ENCODE data around the gene CEP250. TPM values are rescaled to one million over a fixed set of nuclear protein-coding genes. Genes with fewer than 3 reads are reported as not detected.

Gene CEP250
- total RNA-seq, 1 experiment from 2014 or later: 42.3 TPM

DNA sequence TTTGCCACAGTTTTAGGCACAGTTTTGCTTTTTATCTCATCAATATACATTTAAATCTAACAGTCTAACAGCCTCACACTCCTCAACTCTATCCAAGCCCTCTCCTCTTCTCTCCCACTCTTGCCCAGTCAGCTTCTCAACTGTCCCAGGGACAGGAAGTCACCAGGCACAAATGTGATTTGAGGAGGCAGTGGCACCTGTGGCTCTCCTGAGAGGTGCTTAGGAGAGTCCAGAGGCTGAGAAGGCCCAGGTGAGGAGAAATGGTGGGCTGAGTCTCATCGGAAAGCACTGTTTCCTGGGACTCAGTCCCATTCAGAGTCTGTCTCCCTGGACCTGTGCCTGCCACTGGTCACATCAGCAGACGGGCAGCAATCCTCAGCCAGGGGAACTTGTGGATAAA is 22.1 kb upstream of the CEP250 start:
- RAD21 ChIA-PET (ENCODE audit: low non-redundant PET in 1 of 2, low total read pairs in 2 of 2, uncharacterized antibody in 2 of 2, unreplicated experiment in 2 of 2): no interaction called here
- no peak for DNase-seq (ENCODE audit: low read depth, low spot score)
- Histone ChIP-seq H4K20me1 (ENCODE audit: insufficient read depth) (no peaks in the 10 kb centered on the region), H3K27ac (ENCODE audit: low read depth, low read length) (no peak overlapping the region), H2AFZ (ENCODE audit: low read depth, low read length, poor library complexity, severe bottlenecking) (no peak overlapping the region), H3K27me3 (ENCODE audit: insufficient read depth, low read length) (no peaks in the 10 kb centered on the region), H3K4me1 (ENCODE audit: control insufficient read depth in 1 of 2, insufficient read depth in 2 of 2, low read length in 2 of 2) (no peaks in the 10 kb centered on the region), H3K79me2 (ENCODE audit: insufficient read depth, low read length) (no peaks in the 10 kb centered on the region), H3K4me3 (replicated peaks in 1 of 2; ENCODE audit: low read depth in 1 of 2, low read length in 2 of 2) (no peak overlapping the region), H3K4me2 (ENCODE audit: low read length) (no peak overlapping the region), H3K36me3 (ENCODE audit: control insufficient read depth in 1 of 2, insufficient read depth in 2 of 2, low read length in 2 of 2) (no peaks in the 10 kb centered on the region), H3K9ac (ENCODE audit: low read length) (no peak overlapping the region), H3K9me3 (ENCODE audit: control insufficient read depth in 1 of 2, insufficient read depth in 1 of 2, low read depth in 1 of 2, low read length in 2 of 2) (no peaks in the 10 kb centered on the region), H3K9me2 (ENCODE audit: insufficient read depth) (no peaks in the 10 kb centered on the region)
- TF ChIP-seq EGR1 (IDR thresholded peaks at IDR 0.05; ENCODE audit: low read depth) (no peak), SP1 (IDR thresholded peaks at IDR 0.05; ENCODE audit: low read depth) (no peak), EZH2 (IDR thresholded peaks at IDR 0.05) (no peak), EZH2phosphoT487 (IDR thresholded peaks at IDR 0.05; ENCODE audit: borderline replicate concordance) (no peak), SIN3A (IDR thresholded peaks at IDR 0.05; ENCODE audit: low read depth) (no peak), JUND (IDR thresholded peaks at IDR 0.05) (no peak), POLR2AphosphoS5 (IDR thresholded peaks at IDR 0.05; ENCODE audit: low read depth, low read length) (no peak), ZNF274 (IDR thresholded peaks at IDR 0.05; ENCODE audit: low read depth, low read length) (no peak), FOSL1 (IDR thresholded peaks at IDR 0.05; ENCODE audit: low read depth) (no peak), ELF1 (IDR thresholded peaks at IDR 0.05; ENCODE audit: borderline replicate concordance, low read depth) (no peak), SRF (IDR thresholded peaks at IDR 0.05; ENCODE audit: low read depth) (no peak)
- TF ChIP-seq, protein P1, sequence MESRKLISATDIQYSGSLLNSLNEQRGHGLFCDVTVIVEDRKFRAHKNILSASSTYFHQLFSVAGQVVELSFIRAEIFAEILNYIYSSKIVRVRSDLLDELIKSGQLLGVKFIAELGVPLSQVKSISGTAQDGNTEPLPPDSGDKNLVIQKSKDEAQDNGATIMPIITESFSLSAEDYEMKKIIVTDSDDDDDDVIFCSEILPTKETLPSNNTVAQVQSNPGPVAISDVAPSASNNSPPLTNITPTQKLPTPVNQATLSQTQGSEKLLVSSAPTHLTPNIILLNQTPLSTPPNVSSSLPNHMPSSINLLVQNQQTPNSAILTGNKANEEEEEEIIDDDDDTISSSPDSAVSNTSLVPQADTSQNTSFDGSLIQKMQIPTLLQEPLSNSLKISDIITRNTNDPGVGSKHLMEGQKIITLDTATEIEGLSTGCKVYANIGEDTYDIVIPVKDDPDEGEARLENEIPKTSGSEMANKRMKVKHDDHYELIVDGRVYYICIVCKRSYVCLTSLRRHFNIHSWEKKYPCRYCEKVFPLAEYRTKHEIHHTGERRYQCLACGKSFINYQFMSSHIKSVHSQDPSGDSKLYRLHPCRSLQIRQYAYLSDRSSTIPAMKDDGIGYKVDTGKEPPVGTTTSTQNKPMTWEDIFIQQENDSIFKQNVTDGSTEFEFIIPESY (IDR thresholded peaks at IDR 0.05; ENCODE audit: extremely low read depth, insufficient replicate concordance, low read length): no peak
- TF ChIP-seq, protein P2, sequence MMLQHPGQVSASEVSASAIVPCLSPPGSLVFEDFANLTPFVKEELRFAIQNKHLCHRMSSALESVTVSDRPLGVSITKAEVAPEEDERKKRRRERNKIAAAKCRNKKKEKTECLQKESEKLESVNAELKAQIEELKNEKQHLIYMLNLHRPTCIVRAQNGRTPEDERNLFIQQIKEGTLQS (IDR thresholded peaks at IDR 0.05): no peak
- TF ChIP-seq, protein P3, sequence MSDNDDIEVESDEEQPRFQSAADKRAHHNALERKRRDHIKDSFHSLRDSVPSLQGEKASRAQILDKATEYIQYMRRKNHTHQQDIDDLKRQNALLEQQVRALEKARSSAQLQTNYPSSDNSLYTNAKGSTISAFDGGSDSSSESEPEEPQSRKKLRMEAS (IDR thresholded peaks at IDR 0.05): no peak
- CTCF ChIA-PET: no interaction called here
- no peak for ATAC-seq
- intact Hi-C loops (cut with micrococcal nuclease): no loop called here
- no TSS peak for BruUV-seq (replicated peaks)
- POLR2A ChIA-PET: no interaction called here

Data from HCT116 (cell line).